ENCODE results near the gene FN3KRP. TPM values are rescaled to one million over a fixed set of nuclear protein-coding genes. Genes with fewer than 3 reads are reported as not detected.

Gene FN3KRP
- total and polyA plus RNA-seq, 4 donors = 18.6 to 35.2 (median 26.0) TPM

- H3K4me1 ChIP-seq (ENCODE audit: control insufficient read depth in 1 of 2, insufficient read depth in 2 of 2, low read length in 2 of 2) = no peaks in the 10 kb centered on the region
- no peaks in the 10 kb centered on the region for H3K27me3 ChIP-seq (ENCODE audit: control insufficient read depth in 1 of 2, insufficient read depth in 2 of 2, low read length in 1 of 2)
- no peak overlapping the region for H3K4me3 ChIP-seq (ENCODE audit: low read length in 2 of 2)
- DNase-seq (no peak), ATAC-seq (ENCODE audit: low FRiP score) (no peak)
- WGBS, 2 donors = 86% methylated on average over 18 of the region's 18 CpGs
- H3K9me3 ChIP-seq (ENCODE audit: control insufficient read depth, low read length) = no peaks in the 10 kb centered on the region
- H3K27ac ChIP-seq (ENCODE audit: low read depth in 1 of 2, low read length in 2 of 2) = no peak overlapping the region
- intact Hi-C loops (cut with DNase I) = no loop called here
- H3K36me3 ChIP-seq (ENCODE audit: control insufficient read depth in 1 of 2, insufficient read depth in 2 of 2, low read length in 1 of 2) = no peaks in the 10 kb centered on the region
Observed at GRCh38 chr17:82675476-82676245, 40.8 kb upstream of the FN3KRP start.

GRCh38 chr17:82677353-82677925, 39.1 kb upstream of the FN3KRP start:
- DNase-seq (no peak), ATAC-seq (ENCODE audit: low FRiP score) (no peak)
- WGBS, 2 donors = 88 to 89% methylated on average over 23 of the region's 23 CpGs
- peaks cover 2% of the 10 kb centered on the region for H3K9me3 ChIP-seq (ENCODE audit: control insufficient read depth, low read length)
- H3K27me3 ChIP-seq (ENCODE audit: control insufficient read depth in 1 of 2, insufficient read depth in 2 of 2, low read length in 1 of 2) = no peaks in the 10 kb centered on the region
- intact Hi-C loops (cut with DNase I) = no loop called here
- H3K4me3 ChIP-seq (ENCODE audit: low read length in 2 of 2) = no peak overlapping the region
- H3K4me1 ChIP-seq (ENCODE audit: control insufficient read depth in 1 of 2, insufficient read depth in 2 of 2, low read length in 2 of 2) = no peaks in the 10 kb centered on the region
- no peak overlapping the region for H3K27ac ChIP-seq (ENCODE audit: low read depth in 1 of 2, low read length in 2 of 2)
- no peaks in the 10 kb centered on the region for H3K36me3 ChIP-seq (ENCODE audit: control insufficient read depth in 1 of 2, insufficient read depth in 2 of 2, low read length in 1 of 2)

DNA sequence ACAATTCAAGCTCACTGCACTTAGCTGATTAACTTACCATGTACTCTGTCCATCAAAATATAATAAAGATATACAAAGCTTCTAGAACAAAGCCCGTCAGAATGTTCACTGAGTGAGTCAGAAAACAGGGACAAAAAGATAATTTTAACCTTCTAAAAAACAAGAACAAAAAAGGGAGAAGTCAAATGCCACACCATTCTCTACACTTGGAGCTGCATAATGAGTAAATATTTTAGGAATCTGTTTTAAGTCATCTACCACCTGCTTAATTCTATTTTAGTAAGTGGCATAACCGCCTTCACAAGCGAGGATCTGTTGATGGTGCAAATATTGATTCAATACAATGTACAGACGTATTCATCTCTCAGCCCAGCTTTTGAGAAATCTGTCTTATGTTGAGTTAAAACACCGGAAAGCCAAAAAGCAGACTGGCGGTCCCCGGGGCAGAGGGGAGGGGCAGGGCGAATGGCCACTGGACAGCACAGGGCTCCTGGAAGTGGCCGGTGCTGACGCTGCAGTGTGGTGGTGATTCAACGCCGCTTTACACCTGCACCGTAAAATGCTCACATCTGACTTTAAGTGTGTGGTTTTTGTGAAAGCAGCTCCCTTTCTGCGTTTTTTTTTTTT, 38.1 kb upstream of the FN3KRP start:
- Histone ChIP-seq H3K4me3 (ENCODE audit: low read length in 2 of 2) (no peak overlapping the region), H3K9me3 (ENCODE audit: control insufficient read depth, low read length) (peaks cover 2% of the 10 kb centered on the region), H3K27ac (ENCODE audit: low read depth in 1 of 2, low read length in 2 of 2) (no peak overlapping the region), H3K36me3 (ENCODE audit: control insufficient read depth in 1 of 2, insufficient read depth in 2 of 2, low read length in 1 of 2) (no peaks in the 10 kb centered on the region), H3K4me1 (ENCODE audit: control insufficient read depth in 1 of 2, insufficient read depth in 2 of 2, low read length in 2 of 2) (no peaks in the 10 kb centered on the region), H3K27me3 (ENCODE audit: control insufficient read depth in 1 of 2, insufficient read depth in 2 of 2, low read length in 1 of 2) (no peaks in the 10 kb centered on the region)
- DNase-seq (no peak), ATAC-seq (ENCODE audit: low FRiP score) (no peak)
- intact Hi-C loops (cut with DNase I) = no loop called here
- WGBS, 2 donors = 87 to 90% methylated on average over 14 of the region's 14 CpGs

DNA sequence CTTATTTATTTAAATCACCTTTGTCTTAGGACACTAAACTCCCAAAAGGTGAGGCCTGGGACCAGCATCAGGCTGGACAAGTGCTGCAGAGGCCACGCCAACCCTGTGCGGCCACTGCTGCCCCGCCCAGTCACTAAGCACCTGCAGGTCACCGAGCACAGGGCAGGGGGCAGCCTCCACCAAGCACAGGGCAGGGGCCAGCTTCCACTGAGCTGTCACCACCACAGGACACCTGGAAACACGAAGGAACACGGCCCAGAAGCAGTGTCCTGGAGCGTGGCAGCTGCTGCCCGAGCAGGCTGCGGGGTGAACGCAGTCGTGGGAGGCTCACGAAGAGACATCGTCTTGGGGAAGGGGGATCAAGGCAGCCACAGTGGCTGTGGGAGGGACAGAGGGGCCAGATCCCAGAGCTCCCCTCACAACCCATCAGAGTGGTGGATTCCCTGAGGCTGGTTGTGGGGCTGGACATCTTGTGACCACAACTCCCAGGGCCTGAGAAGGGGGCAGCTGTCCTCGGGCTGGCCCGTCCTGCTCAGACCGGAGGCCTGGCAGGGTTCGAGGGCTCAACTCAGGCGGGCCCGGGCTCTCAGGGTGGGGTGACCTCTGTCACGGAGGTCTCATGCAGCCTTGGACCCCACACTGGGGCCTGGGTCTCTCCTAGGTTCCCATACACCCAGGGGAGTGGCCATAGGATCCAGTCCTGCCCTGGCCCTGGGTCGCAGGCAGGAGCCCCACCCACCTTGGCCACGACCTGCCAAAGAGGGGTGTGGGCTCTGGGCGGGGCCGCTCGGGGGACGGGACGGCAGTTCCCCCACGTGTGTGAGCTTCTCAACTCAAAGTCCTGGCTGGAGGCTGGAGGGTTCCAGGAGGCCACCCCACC, 36.7 kb upstream of the FN3KRP start:
- Histone ChIP-seq H3K36me3 (ENCODE audit: control insufficient read depth in 1 of 2, insufficient read depth in 2 of 2, low read length in 1 of 2) (no peaks in the 10 kb centered on the region), H3K27me3 (ENCODE audit: control insufficient read depth in 1 of 2, insufficient read depth in 2 of 2, low read length in 1 of 2) (no peaks in the 10 kb centered on the region), H3K4me1 (ENCODE audit: control insufficient read depth in 1 of 2, insufficient read depth in 2 of 2, low read length in 2 of 2) (no peaks in the 10 kb centered on the region), H3K27ac (ENCODE audit: low read depth in 1 of 2, low read length in 2 of 2) (no peak overlapping the region), H3K4me3 (ENCODE audit: low read length in 2 of 2) (no peak overlapping the region), H3K9me3 (ENCODE audit: control insufficient read depth, low read length) (peaks cover 2% of the 10 kb centered on the region)
- peak in 1 of 2 donors; percentile 64 for DNase-seq
- 86 to 88% methylated on average over 28 of the region's 28 CpGs for WGBS, 2 donors
- intact Hi-C loops (cut with DNase I) = no loop called here
- ATAC-seq (ENCODE audit: low FRiP score) = no peak

DNA sequence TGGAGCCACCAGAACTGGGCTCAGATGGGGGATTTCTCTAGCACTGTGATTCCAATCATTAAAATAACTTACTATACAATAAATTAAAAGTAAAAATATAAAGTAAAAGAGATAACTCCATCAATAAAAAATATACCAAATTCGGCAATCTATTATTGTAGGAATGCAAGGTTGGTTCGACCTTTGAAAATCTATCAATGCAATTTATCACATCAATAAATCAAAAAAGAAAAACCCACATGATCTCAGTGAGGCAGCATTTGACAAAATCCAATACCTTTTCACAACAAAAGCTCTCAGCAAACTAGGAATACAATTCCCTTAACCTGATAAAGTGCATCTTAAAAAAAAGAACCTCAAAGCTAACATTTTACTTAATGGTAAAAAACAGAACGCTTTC, 35.0 kb upstream of the FN3KRP start:
- Histone ChIP-seq H3K9me3 (ENCODE audit: control insufficient read depth, low read length) (peaks cover 2% of the 10 kb centered on the region), H3K36me3 (ENCODE audit: control insufficient read depth in 1 of 2, insufficient read depth in 2 of 2, low read length in 1 of 2) (no peaks in the 10 kb centered on the region), H3K27me3 (ENCODE audit: control insufficient read depth in 1 of 2, insufficient read depth in 2 of 2, low read length in 1 of 2) (no peaks in the 10 kb centered on the region), H3K4me3 (ENCODE audit: low read length in 2 of 2) (no peak overlapping the region), H3K4me1 (ENCODE audit: control insufficient read depth in 1 of 2, insufficient read depth in 2 of 2, low read length in 2 of 2) (no peaks in the 10 kb centered on the region), H3K27ac (ENCODE audit: low read depth in 1 of 2, low read length in 2 of 2) (no peak overlapping the region)
- WGBS, 2 donors = 97 to 99% methylated on average over 3 of the region's 3 CpGs
- no peak for DNase-seq
- ATAC-seq (ENCODE audit: low FRiP score) = no peak
- intact Hi-C loops (cut with DNase I) = no loop called here

GRCh38 chr17:82683534-82683933, 33.0 kb upstream of the FN3KRP start:
- H3K27me3 ChIP-seq (ENCODE audit: control insufficient read depth in 1 of 2, insufficient read depth in 2 of 2, low read length in 1 of 2) = no peaks in the 10 kb centered on the region
- intact Hi-C loops (cut with DNase I) = no loop called here
- no peaks in the 10 kb centered on the region for H3K4me1 ChIP-seq (ENCODE audit: control insufficient read depth in 1 of 2, insufficient read depth in 2 of 2, low read length in 2 of 2)
- DNase-seq (no peak), ATAC-seq (ENCODE audit: low FRiP score) (no peak)
- no peak overlapping the region for H3K4me3 ChIP-seq (ENCODE audit: low read length in 2 of 2)
- H3K9me3 ChIP-seq (ENCODE audit: control insufficient read depth, low read length) = peaks cover 2% of the 10 kb centered on the region
- no peaks in the 10 kb centered on the region for H3K36me3 ChIP-seq (ENCODE audit: control insufficient read depth in 1 of 2, insufficient read depth in 2 of 2, low read length in 1 of 2)
- no peak overlapping the region for H3K27ac ChIP-seq (ENCODE audit: low read depth in 1 of 2, low read length in 2 of 2)
- WGBS, 2 donors = 93 to 94% methylated on average over 1 of the region's 1 CpG

GRCh38 chr17:82684228-82684841, 32.2 kb upstream of the FN3KRP start:
- Histone ChIP-seq H3K4me1 (ENCODE audit: control insufficient read depth in 1 of 2, insufficient read depth in 2 of 2, low read length in 2 of 2) (no peaks in the 10 kb centered on the region), H3K9me3 (ENCODE audit: control insufficient read depth, low read length) (peaks cover 2% of the 10 kb centered on the region), H3K36me3 (ENCODE audit: control insufficient read depth in 1 of 2, insufficient read depth in 2 of 2, low read length in 1 of 2) (no peaks in the 10 kb centered on the region), H3K27me3 (ENCODE audit: control insufficient read depth in 1 of 2, insufficient read depth in 2 of 2, low read length in 1 of 2) (no peaks in the 10 kb centered on the region), H3K4me3 (ENCODE audit: low read length in 2 of 2) (no peak overlapping the region), H3K27ac (ENCODE audit: low read depth in 1 of 2, low read length in 2 of 2) (no peak overlapping the region)
- 81 to 84% methylated on average over 13 of the region's 13 CpGs for WGBS, 2 donors
- intact Hi-C loops (cut with DNase I) = no loop called here
- DNase-seq (peak in 1 of 2 donors; percentile 37), ATAC-seq (ENCODE audit: low FRiP score) (no peak)

- ATAC-seq (ENCODE audit: low FRiP score) = no peak
- no peaks in the 10 kb centered on the region for H3K27me3 ChIP-seq (ENCODE audit: control insufficient read depth in 1 of 2, insufficient read depth in 2 of 2, low read length in 1 of 2)
- no peak overlapping the region for H3K27ac ChIP-seq (ENCODE audit: low read depth in 1 of 2, low read length in 2 of 2)
- peaks cover 2% of the 10 kb centered on the region for H3K9me3 ChIP-seq (ENCODE audit: control insufficient read depth, low read length)
- H3K4me1 ChIP-seq (ENCODE audit: control insufficient read depth in 1 of 2, insufficient read depth in 2 of 2, low read length in 2 of 2) = no peaks in the 10 kb centered on the region
- peak in 1 of 2 donors; percentile 36 for DNase-seq
- intact Hi-C loops (cut with DNase I) = no loop called here
- H3K4me3 ChIP-seq (ENCODE audit: low read length in 2 of 2) = no peak overlapping the region
- WGBS, 2 donors = 95 to 96% methylated on average over 12 of the region's 12 CpGs
- H3K36me3 ChIP-seq (ENCODE audit: control insufficient read depth in 1 of 2, insufficient read depth in 2 of 2, low read length in 1 of 2) = no peaks in the 10 kb centered on the region
Observed at GRCh38 chr17:82685291-82685690, 31.2 kb upstream of the FN3KRP start.
